CD4-positive, alpha-beta T cell treated with Interleukin-6 at 100 ng/mL for 8 hours (primary cell): ENCODE results near the gene GET4.

Experiments used
- DNase-seq: peaks from one replicate; pipeline ENCODE4 v3.0.0-alpha.2; 2020; ENCODE audit warnings: mixed read lengths, low spot score

Gene GET4

DNA sequence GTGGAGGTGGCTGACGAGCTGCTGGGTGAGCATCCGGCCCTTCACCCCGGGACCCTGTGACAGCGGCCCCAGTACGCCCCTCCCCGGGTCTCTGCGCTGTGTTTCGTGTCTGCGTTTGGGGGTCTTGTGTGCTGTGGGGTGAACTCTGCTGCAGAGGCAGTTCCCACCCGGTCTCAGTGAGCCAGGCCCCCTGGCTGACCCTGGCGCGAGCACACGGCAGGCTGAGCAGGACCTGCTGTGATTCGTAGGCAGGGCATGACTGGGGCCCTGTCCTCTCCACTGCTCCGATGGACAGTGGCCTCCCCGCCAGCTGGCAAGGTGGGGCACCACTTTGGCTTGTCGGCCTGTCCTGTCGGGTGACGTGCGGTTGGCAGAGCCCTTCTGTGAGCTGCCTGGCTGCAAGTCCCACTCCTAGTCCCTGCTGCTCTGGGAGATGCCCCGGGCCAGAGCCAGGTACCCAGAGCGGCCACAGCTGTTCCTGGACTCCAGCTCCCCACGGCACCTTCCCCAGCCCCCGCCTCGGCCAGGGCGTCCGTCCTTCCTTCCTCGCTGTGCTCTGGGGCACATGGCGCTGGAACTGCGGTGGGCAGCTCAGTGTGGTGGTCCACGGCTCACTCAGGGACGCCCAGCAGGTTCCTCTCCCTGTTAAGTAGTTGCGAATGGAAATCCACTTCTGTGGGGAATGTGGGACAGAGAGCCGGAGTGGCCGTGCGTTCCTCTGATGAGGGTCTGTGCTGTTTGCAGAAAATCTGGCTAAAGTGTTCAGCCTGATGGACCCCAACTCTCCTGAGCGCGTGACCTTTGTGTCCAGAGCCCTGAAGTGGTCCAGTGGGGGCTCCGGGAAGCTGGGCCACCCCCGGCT lies 10.5 kb downstream of the GET4 start:
- DNase-seq, result no peak

GRCh38 chr7:887488-887820 lies 11.1 kb downstream of the GET4 start:
- DNase-seq, result no peak

GRCh38 chr7:888081-889024 lies 12.0 kb downstream of the GET4 start:
- no peak for DNase-seq

GRCh38 chr7:889025-889390 lies 12.7 kb downstream of the GET4 start:
- no peak for DNase-seq

GRCh38 chr7:889391-889790 lies 13.0 kb downstream of the GET4 start:
- no peak for DNase-seq

- DNase-seq, result no peak
Measured at GRCh38 chr7:890868-891267, 14.5 kb downstream of the GET4 start.

GRCh38 chr7:891291-891690 lies 14.9 kb downstream of the GET4 start:
- no peak for DNase-seq

DNA sequence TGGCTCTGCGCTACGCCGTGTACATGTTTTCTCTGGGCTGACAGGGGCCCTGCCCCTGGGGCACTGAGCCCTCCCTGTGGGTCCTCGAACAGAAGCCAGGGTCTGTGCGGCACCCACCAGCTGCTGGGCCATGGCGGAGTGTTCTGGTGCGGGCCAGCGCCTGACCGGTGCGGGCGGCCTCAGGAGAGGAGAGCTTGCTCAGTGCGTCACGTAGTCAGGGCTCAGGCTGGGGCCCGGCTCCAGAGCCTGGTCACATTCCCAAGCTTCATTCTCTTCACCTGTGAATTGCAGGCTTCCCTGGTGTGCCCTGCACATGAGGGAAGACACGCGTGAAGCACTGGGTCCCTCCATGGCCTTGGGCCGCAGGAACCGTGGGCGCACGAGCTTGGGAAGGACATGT lies 15.5 kb downstream of the GET4 start:
- no peak for DNase-seq

DNA sequence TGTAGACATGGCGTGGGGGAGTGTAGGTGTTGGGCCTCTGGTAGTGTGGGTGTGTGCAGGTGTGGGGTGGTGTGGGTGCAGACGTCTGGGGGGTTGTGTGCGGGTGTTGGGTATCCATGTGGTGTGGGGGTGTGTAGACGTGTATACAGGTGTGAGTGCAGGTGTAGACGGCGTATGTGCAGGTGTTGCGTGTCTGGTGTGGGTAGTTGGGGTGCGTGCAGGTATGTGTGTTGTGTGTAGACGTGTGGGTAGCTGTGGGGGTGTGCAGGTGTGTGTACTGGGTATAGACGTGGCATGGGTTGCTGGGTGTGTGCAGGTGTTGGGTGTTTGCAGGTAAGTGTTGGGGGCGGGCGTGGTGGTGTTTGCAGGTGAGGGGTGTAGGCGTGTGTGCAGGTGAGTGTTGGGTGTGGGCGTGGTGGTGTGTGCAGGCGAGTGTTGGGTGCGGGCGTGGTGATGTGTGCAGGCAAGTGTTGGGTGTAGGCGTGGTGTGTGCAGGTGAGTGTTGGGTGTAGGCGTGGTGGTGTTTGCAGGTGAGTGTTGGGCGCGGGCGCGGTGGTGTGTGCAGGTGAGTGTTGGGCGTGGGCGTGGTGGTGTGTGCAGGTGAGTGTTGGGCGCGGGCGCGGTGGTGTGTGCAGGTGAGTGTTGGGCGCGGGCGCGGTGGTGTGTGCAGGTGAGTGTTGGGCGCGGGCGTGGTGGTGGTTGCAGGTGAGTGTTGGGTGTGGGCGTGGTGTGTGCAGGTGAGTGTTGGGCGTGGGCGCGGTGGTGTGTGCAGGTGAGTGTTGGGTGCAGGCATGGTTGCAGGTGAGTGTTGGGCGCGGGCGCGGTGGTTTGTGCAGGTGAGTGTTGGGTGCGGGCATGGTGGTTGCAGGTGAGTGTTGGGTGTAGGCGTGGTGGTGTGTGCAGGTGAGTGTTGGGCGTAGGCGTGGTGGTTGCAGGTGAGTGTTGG lies 16.6 kb downstream of the GET4 start:
- DNase-seq, result no peak

DNA sequence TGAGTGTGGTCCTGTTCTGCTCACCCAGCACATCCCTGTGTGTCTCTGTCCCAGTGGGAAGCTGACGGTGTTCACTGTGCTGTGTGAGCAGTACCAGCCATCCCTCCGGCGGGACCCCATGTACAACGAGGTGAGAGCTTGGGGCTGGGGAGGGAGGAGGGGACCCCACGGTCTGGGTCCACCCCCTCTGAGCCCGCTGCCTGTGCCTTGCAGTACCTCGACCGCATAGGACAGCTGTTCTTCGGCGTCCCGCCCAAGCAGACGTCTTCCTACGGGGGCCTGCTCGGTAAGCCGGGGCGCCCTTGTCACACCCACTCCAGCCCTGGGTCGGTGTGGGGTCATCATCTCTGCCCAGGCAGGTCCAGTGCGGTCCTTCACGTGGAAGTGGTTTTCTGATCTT lies 17.3 kb downstream of the GET4 start:
- no peak for DNase-seq

- no peak for DNase-seq
Measured at GRCh38 chr7:894164-894867, 18.0 kb downstream of the GET4 start.

DNA sequence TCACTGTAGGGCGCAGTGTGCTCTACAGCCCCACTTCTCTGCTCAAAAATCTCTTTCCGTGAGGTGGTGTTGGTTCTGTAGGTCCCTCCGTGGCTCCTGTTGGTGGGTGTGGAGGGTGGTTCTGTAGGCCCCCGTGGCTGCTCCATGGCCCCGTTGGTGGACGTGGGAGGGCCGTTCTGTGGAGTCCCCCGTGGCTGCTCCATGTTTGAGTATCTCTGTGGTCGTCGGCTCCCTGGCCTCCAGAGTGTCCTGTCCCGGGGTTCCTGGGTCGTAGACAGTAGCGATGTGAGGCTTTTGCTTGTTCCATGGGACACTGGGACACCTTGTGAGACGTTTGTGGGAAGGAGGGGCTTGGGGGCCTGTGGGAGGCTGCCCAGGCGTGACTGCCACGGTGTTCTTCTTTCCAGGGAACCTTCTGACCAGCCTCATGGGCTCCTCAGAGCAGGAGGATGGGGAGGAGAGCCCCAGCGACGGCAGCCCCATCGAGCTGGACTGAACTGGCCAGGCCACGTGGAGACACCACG lies 18.6 kb downstream of the GET4 start:
- DNase-seq, result no peak

- DNase-seq, result no peak
Measured at GRCh38 chr7:895451-896052, 19.2 kb downstream of the GET4 start.

- DNase-seq, result no peak
Measured at GRCh38 chr7:896346-897075, 20.2 kb downstream of the GET4 start.

DNA sequence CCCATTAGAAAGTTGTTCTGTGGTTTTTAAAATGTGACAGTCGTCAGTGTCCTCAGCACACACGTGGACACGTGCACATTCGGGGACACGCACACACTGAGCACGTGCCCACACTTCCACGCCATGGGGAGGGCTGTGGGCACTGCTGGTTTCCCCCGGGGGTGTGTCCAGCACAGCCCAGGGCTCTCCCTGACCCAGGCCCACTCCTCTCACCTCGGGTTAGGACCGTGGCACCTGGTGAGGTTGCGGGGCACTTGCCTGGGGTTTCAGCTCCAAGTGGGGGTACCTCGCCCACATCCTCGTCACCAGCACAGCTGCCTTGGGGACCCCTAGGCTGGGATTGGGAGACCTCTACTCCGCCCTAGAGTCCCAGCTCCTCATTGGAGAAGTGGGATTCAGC lies 20.7 kb downstream of the GET4 start:
- DNase-seq, result no peak

DNA sequence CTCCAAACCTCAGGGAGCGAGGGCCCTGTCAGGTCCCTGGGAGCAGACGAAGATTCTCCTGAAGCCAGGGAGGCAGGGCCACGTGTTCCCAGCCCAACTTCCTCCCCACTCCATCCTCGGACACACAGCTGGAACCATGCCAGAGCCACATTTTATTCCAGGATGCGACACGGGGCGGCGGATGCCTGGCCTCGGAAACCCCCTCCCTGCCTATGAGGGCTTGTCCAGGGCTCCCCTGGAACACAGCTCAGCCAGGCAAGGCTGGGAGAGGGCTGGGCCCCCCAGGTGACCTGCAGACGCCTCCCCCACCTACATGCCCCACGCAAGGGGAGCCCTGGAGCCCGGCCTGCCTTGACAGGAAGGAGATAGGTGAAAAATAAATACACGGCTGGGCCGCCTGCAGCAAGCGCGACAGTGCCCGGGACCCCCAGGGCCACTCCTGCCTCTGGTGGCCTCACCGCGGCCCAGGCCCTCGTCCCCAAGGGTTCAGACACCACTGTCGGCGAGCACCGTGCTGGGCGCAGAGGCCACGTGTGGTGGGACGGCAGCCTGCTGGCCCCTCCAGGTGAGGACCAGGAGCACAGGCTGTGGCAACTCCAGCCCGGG lies 21.5 kb downstream of the GET4 start:
- DNase-seq, result no peak

DNA sequence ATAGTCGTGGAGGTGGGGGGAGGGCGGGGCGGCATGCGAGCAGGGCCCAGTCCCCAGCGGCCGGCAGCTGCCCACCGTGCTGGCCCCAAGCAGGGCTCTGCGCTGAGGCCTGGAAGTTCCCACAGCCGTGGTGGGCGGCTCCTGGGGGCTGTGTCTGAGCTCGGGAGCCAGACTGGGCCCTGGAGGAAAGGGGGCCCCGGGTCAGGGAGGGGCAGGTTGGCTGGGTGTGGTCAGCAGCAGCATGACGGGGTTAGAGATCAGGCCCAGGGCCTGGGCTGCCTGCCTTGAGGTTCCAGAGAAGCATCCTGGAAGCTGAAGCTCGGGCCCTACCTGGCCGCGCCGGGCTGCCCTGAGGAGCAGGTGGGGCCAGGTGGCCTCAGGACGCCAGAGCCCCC lies 22.1 kb downstream of the GET4 start:
- no peak for DNase-seq

DNA sequence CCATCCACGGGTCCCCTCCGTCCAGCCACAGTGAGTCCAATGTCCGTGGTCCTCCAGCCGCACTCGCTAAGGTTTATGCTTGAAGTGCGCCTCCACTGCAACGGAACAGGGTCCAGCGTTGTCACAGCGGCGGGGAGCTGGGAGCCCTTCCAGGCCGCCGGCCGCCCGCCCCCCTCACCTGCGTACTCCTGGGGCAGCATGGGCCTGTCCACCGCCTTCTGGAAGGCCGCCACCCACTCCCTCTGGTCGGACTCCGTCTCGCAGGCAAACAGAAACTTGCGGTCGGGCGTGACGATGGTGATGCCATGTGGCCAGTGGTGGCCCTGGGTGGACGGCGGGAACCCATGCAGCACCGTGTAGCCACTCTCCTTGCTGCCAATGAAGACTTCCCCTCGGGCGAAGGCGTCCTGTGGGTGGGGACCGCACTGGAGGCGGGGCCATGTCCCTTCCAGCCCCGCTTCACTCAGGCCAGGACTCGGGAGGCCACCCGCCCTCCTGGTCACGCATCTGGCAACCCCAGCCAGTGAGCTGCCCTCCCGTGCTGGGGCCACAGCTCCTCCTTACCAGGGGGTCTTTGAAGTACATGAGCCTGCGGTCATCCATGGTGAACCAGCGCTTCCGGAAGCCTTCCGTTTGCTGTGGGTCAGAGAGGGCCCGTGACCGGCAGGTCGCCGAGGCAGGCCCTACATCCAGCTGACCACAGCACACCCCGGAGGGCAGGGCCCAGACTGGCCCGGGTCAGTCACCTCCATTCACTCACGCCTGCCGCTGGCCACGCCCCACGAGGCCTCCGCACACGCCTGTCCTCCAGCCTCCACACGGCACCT lies 22.7 kb downstream of the GET4 start:
- no peak for DNase-seq

DNA sequence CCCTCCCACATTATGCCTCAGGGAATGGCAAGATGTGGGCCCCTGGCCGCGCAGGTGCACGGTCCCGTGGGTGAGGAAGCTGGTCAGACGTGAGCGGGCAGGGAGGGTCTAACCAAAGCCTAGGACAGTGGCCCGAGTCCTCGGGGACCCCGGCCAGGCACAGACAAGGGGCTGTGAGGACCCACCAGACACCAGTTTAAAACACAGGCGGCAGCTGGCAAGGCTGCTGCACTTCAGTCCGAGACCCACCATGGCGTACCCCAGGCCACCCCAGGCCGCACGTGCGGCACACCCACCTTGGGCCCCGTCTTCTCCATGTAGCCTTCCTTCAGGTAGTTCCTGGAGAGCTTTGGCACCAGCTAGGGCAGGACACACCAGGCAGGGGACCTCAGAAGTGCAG lies 23.5 kb downstream of the GET4 start:
- DNase-seq, result no peak
